Limb (tissue), 2 donors: ENCODE results near the gene NDUFAF8.
A peak's percentile ranks its signal among the peaks of the same experiment; 100 is the strongest.
"Not testable (repeated sequence)": the region's sequence is repeated elsewhere in the genome, so short reads cannot be mapped to it uniquely, and the experiment has no call there.

Source experiments
- DNase-seq, 2 donors: peaks; one replicate each; pipeline ENCODE4 v3.0.0-alpha.2; 2016; ENCODE audit errors: extremely low spot score in 2 of 2

NDUFAF8 gene

DNA sequence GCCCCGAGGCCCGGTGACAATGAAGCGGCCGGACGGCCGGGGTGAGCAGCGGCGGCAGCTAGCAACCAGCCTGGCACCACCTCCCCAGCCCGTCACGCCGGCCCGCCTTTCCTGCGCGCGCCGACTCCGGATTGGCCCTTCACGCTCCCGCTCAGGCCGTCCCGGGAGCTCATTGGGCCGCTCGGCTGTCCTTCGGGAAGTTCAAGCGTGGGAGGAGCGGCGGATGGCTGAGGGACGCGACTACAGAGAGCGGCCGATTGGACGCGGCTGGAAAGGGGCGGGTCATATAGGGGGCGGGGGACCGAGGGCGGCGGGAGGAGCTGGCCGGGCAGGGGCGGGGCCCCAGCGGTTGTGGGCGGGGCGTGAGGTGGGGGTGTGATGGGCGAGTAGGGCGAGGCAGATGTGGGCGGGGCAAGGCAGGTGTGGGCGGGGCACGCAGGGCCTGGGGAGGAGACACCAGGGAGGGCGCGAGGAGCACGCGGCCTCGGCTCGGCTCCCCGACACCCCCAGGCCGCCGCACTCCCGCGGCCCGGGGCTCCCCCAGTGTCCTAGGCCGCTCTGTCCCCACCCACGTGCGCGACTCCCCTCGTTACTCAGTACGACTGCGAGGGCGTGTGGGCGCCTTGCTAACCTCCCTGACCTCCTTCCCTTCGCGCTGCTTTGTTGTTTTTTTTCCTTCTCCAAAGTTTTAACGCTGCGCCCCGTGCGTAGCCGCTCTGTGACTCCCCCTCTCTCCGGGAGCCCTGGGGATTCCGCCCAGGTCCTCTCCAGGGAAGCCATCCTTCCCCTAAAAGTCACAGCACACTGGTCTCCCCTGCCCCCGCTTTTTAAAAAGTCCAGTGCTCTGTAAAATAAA lies 16.0 kb upstream of the NDUFAF8 start, which contains the start of gene CEP131:
CEP131 (minus strand) TSS at position 60 of the 856 bp plus-strand sequence. CDS start 2,909 bp downstream, outside the sequence.
- peak; percentile 98 to 99 for DNase-seq

DNA sequence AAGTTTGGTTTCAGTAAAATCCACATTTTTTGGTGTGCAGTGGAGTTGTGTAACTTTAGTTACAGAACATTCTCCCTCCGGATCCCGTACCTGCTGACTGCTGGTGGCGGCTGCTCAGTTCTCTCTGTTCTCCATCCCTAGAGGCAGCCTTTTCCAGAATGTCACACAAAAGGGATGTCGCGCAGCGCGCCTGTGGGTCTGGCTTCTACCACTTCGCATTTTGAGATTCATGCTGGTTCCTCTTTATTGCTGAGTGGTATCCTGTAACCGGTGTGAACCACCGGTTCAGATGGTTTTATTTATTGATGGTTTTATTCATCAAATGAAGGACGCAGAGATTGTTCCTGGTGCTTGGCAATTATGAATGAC lies 15.4 kb upstream of the NDUFAF8 start:
- no peak for DNase-seq

DNA sequence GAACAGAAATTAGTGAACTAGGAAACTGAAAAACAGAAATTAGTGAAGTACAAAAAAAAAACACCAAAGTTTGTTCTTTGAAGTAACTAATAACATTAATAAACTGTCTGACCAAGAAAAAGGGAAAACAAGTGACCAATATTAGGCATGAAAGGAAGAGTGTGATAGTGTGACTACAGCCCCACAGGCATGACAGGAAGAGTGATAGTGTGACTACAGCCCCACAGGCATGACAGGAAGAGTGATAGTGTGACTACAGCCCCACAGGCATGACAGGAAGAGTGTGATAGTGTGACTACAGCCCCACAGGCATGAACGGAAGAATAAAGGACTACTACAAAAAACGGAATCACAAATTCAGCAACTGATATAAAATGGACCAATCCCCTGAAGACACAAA lies 11.5 kb upstream of the NDUFAF8 start:
- DNase-seq, result not testable (repeated sequence)

DNA sequence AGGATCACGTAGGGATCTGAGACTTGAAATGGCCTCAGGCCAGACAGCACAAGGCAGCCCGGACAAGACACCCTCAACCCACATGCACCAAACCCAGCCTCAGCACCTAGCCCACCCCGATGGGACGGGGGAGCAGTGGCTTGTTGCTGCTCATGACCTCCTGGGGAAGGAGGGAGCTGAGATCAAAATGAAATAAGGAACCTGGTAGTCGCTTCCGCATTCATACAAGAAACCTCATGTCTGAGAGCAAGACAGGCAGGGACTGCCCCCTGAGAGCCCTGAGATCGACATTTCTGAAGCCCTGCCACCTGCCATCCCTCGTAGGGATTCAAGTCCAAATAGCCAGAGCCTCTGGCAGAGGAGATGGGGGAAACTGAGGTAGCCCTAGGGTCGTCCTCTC lies 10.7 kb upstream of the NDUFAF8 start:
- DNase-seq, result no peak

DNA sequence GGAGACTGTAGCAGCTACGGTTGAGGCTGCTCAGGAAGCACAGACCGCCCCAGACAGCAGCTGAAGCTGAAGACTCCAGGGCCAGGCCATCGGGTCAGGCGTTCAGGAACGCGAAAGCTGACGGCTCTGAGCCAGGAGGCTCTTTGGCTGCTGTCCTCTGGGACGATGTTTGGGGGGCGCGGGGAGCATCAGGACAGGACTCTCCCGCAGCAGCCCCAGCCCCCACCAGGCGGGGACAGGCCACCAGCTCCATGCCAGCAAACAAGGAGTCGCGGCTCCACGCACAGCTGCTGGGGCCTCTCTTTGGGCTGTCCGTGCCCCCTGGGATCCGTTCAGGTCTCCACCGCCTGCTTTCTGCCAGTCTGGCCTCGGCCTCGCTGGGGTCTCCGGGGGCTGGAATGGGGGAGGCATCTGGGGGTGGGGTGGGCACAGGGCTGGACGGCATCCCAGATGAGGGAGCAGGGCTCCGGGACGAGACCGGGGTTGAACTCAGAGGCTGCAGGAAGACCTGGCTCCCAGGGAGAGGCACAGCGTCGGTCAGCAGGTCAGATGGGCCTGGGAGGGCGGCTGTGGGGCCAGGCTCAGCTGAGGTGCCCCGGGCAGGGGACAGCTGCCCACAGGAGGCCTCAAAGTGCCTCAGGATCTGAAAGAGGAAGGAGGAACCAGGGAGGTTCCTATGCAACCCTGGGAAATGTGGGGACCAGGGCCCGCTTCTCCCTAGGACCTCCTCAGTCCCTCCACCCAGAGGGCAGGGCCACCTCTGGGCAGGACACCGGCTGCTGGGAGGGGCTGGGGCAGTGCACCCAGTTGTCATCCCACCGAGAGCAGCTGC lies 10.1 kb upstream of the NDUFAF8 start:
- DNase-seq, result no peak

DNA sequence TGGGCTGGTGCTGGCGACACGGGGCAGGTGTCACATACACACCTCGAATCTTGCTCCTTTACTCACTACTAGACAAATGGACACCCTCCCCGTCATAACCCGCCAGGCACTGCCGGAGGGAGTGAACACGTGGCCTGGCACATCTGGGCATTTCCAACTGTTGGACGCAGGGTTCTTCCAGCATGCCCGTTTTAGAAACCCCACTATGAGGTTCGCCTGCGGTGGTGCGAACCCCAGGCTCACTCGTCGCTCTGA lies 9.5 kb upstream of the NDUFAF8 start:
- no peak for DNase-seq

DNA sequence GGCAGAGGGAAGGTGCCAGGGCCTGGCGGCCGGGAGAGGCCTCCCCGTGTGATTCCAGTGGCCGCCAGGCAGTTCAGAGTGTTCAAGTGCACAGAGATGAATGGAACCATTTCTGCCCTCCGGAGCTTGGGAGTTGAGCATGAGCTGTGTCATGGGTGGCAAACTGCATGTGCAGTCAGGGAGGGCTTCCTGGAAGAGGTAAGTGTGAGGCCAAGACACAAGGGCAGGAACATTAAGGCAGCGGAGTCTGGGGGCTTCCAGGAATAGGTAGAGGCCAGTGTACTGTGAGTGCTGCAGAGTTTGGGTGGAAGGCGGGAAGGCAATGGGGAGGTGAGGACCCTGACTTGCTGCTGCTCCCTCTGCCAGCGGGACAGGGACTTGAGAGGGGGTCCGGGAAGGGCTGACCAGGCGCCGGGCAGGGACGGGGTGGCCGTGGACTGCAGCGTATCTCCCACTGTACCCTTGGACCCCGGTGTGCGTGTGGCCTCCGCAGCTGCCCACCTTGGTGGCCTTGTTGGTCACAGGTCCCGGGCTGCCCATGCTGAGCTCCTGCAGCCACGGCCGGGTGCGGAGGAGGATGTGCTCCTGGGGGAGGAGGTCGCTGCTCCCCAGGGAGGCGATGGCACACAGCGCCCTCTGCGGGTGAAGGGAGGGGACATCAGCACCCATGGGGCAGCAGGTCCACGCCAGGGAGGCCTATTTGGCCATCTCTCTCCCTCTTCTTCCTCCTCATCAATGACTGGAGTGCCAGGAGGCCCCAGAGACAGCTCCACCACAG lies 8.9 kb upstream of the NDUFAF8 start:
- DNase-seq, result no peak

DNA sequence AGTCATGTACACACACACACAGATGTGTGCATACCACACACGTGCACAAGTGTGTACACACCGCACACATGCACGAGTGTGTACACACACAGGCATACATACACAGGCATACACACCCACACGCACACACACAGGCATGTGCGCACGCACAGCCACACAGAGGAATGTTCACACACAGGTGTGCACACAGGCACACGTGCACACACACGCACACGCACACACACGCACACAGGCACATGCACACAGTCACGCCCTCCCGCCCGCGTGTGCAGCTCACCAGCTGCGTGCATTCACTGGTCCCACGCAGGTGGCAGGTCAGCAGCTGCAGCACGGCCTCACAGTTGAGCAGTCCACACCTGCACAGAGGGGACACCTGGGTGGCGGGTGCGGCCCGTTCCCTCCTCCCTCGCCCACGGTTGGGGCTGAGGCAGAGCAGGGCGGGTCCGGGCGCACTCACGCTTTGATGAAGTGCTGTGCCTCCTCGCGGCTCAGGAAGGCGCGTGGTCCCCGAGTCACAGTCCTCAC lies 7.9 kb upstream of the NDUFAF8 start:
- DNase-seq, result no peak

DNA sequence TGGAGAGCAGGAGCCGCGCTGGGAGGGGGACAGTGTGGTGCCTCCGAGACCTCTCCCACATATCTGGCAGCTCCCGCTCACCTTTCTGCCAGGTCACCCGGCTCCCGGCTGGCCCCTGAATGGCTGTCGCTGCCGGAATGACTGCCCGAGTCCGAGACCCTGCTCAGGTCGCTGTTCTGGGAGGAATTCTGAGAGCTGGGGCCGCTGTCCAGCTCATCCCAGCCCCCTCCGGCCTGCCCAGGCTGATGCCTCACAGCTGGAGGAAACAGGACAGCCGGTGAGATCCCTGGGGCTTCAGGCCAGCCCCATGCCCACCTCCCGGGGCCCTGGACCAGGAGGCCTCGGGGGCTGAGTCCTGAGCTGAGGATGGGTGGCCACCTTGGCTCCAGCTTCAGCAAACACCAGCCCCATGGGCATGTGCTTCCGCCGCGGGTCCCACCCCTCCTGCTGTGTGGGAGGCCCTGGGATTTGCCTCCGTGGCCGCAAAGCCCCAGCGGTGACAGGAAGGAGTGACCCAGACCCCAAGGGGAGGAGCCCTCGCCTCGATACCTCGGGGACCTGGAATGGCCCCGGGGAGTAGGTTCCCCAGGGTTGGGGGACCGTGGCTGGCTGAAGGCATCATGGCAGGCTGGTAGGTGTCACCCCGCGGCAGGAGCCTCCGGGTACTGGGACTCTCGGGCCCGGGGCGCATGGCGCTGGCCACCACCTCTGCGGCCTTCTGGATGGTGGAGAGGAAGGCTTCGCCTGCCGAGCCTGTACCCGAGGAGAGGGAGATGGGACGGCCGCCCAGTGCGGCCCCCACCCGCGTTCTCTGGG lies 7.1 kb upstream of the NDUFAF8 start:
- DNase-seq, result no peak

DNA sequence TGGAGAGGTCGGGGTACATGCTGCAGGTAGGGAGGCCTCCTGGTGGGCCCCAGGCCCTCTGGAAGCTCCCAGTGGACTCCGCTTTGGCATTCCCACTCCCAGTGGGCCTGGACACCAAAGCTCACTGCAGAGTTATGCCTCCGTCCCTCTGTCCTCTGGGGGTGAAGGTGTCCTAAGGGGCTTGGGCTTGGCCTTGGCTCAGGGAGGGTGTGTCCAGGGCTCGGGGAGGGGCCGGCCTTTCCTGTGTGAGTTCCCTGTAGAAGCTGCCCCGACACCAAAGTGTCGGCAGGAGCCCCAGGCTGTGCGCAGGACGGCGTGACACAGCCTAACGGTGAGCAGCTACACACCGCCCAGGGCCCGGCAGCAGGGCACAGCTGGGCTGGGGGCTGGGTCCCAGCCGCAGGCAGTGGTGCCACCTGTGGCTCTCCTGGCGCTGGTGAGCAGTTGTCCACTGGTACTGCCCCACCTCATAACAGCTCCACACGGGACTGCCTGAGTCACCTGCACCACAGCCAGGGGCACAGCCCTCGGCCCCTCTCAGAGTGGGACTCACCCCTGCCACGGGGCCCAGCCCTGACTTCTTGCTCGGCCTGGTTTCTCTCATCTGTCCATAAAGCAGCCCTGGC lies 6.4 kb upstream of the NDUFAF8 start:
- DNase-seq, result no peak

DNA sequence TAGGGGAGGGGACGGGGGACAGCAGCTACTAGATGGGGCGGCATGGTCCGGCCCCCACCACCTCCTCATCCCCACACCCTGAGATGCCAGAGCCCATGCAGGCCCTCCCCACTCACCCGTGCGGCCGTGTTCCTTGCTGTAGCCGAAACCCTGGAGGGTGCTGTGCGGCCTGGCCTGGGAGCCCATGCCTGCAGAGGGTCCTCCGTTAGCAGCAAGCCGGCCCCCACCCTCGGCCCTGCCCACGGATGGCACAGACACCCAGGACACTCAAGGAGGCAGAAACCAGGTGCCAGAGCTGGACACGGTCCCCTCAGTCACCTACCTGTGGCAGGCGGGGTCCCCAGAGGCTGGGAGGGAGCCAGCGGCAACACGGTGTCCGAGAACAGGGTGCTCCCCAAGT lies 5.8 kb upstream of the NDUFAF8 start:
- no peak for DNase-seq

DNA sequence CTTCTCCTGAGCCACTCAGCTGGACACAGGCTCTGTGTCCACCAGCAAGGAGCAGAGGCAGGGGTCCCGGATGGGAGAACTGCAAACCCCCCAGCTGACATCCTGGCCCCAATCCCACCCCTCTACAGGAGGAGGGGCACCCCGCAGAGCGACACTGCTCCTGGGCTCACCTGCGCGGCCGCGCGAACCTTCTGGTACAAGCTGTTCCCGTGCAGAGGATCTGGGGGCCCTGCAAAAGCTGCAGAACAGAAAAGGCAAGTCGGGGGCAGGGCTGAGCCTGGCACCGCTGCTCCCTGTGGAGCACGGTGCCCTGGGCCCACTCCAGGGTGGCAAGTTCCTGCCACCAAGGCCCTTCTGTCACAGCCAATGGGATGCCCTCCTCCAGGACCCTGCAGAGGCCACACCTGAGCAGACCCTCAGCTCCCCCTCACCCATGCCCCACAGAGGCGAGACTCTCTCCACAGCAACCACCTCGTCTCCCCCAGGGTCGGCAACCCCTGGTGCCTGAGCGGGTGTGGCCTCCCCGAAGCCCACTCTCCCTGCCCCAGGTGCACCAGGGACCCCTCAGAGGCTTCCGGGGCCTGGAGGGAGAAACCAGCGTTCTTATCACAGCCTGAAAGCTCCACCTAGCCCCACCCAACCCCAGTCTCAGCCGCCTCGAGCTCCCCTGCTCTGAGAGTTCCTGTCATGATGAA lies 5.2 kb upstream of the NDUFAF8 start:
- no peak for DNase-seq

DNA sequence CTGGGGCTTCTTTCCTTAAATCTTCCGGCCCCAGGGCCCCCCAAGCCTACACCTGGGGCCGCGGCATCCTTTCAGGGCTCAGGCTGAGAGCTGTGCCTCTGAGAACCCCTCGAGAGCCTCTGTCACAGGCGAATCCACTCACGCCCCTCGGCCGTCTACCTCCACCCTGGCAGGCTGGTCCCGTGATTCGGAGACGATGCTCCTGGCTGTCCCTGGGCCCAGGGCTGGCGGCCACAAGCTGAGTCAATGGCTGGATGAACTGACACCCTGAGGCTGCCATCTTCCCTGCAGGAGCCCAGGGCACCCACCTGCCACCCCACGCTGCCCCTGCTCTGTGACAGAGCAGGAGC lies 4.6 kb upstream of the NDUFAF8 start:
- DNase-seq, result no peak

DNA sequence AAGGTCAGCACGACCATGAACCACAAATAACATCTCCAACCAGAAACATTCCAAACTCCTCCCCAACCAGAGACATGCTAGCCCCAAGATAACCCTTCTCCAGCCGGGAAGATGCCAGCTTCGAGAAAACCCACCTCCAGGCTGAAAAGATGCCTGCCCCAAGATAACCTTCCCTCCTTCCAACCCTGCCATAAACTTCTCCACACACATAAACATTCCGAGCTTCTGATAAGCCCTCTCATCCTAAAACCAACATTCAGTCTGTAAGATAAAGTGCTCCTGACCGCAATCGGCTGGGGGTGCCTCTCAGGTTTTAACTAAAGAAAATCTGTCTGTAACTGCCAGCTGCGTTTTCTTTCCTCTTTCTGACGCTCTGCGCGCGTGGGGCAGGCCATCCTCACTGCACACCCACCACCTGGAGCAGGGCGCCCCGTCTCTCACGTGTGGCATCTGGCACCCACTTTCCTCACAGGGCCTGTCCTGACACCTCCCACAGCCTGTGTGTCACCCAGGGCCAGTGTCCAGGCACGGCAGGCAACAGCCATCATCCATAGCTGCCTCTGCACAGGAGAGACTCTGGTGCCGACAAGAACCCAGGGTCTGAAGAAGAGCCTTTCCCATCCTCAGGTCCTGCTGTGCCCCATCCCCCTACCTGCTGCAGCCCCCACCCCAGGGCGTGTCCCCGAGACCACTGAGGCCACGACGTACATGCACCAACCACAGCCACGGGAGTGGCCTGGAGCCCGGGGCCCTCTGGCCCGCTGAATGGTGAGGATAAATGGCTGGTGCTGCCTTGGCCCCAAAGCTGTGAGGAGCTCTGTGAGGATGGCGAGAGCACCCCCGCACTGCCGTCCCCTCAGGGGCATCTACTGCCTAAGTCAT lies 3.9 kb upstream of the NDUFAF8 start:
- no peak for DNase-seq

DNA sequence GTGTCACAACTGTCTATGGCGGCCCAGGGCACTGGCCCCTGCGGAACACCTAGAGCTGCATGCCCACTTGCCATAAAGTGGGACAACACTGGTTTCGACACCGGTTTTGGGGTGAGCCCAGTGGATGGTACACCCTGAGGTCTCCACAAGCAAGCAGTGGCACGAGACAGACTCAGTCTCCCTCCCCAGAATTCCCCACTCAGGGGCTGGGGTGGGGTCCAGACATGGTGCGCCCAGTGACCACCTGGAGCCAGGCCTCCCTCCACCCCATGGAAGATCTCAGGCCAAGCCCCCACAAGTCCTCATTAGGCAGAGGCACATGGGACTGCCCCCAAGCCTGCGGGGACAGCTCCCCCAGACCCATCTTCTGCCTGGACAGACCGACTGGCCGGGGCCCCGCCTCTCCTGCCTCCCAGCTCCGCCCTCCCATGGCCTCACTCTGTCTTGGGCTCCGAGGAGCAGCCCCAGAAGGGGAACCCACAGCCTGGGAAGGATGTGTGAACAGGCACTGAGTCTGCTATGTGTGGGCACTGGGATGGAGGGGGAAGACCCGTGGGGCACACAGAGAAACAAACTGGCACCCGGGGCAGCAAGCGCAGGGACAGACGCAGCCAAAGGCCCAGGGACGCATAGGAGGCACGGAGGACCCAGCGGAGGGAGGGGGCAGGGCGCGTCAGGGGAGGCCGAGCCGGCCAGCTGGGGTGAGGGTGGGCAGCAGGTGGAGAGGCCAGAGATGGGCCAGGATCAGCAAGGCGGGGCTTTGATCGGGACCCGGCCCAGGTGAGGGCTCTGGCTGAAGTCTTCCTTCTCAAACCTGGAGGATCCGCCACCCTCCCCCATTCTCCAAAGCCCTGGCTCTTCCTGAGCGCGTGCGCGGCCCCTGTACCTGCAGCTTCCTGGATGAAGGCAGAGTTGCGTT lies 3.0 kb upstream of the NDUFAF8 start:
- no peak for DNase-seq

DNA sequence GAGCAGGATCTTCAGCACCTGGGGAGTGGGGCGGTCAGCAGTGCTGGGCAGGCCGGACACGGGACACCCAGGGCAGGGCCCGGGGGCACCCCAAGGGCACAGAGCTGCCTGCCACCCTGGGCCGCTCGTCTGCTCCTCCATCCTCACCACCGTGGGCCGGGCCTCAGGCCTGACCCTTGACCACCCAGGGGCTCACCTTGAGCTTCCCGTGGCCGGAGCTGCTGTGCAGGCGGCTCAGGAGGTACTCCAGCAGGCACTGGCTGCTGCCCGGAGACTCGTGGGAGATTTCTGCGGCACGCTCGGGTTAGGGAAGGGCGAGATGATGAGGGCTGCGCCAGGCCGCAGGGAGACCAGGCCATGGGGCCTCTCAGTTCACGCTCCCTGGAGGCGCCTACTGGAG lies 2.3 kb upstream of the NDUFAF8 start:
- DNase-seq, result no peak

DNA sequence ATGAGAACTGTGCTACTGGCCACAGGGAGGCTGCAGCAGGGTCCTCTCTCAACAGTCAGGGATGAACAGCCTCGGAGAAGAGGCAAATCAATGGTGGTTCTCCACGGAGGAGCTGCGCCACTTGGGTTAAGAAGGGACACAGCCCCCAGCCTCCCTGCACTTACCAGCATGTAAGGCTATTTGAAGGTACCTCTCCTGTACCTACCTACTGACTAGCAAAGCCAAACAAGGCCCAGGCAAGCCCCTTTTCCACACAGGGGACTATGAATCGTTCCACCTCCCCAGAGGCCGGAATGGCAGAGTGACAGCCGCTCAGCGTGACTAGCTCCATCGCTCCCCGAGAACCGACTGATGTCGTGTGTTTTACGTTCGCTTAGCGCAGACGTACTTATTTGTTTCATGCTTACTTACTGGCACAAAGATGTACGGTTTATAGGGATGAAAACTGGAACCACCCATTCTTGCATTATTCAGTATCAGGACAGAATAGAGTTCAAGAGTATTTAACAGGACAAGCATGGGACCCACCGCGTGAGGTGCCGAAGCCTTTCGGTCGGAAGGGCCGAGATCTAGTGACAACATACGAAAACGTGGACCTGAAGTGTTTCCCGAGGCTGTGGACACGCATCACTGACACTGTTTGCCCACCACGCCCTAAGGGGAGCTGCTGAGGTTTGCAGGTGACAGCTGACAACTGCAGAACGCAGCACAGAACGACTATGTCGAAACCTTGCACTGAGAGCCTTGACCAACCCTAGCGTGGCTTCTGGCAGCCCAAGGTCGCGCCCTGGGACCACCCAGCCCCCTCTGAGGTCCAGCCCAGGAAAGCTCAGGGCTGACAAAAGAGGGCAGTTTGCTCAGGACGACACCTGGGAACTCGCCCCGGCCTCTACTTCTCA lies 1.3 kb upstream of the NDUFAF8 start:
- no peak for DNase-seq
